ENCODE data around the gene MAN2B2. TPM values are rescaled to one million over a fixed set of nuclear protein-coding genes. Genes with fewer than 3 reads are reported as not detected.

MAN2B2 gene
- total RNA-seq, 1 donor from 2014 or later = 24.2 TPM

GRCh38 chr4:6640292-6641163 lies 65.5 kb downstream of the MAN2B2 start, which contains the start of gene MRFAP1:
Gene MRFAP1, plus strand, starts transcription at chr4:6640685. Its CDS starts 178 bp downstream, at chr4:6640863.
- ATAC-seq (ENCODE audit: low read depth) (peak; percentile 84), DNase-seq (peak; percentile 91)
- H3K36me3 Mint-ChIP-seq (ENCODE audit: low read depth) = peaks cover 39% of the 10 kb centered on the region
- peak within 1 kb of the TSS; percentile 100 for H3K27ac Mint-ChIP-seq
- no peaks in the 10 kb centered on the region for H3K27me3 Mint-ChIP-seq
- TF ChIP-seq CTCF (IDR thresholded peaks at IDR 0.05) = no peak
- H3K9me3 Mint-ChIP-seq = no peaks in the 10 kb centered on the region
- POLR2A ChIA-PET = interaction anchor here (0.6 to 5.8 kb wide), 27 partner anchors 11 to 1697 kb away, joined by 3 to 118 read pairs (median 5); partner anchors contain the start of genes BLOC1S4, GRPEL1, KIAA0232 and MAN2B2
- CTCF ChIA-PET = no interaction called here
- H3K4me3 Mint-ChIP-seq = peak within 1 kb of the TSS; percentile 99
- intact Hi-C loops (cut with micrococcal nuclease) = loop anchor here (1.0 to 2.0 kb wide), 10 partner anchors 18 to 428 kb away; partner anchors contain the start of genes BLOC1S4, GRPEL1, MAN2B2 and MRFAP1L1
- peaks cover 36% of the 10 kb centered on the region for H3K4me1 Mint-ChIP-seq

GRCh38 chr4:6641164-6641970 lies 66.4 kb downstream of the MAN2B2 start:
- Mint-ChIP-seq H3K36me3 (ENCODE audit: low read depth) (peaks cover 39% of the 10 kb centered on the region), H3K27ac (peak overlapping the region; percentile 100), H3K27me3 (no peaks in the 10 kb centered on the region), H3K9me3 (no peaks in the 10 kb centered on the region), H3K4me3 (peak overlapping the region; percentile 99), H3K4me1 (peaks cover 36% of the 10 kb centered on the region)
- POLR2A ChIA-PET = interaction anchor here (0.8 to 5.8 kb wide), 22 partner anchors 10 to 427 kb away, joined by 3 to 118 read pairs (median 6); partner anchors contain the start of genes BLOC1S4, GRPEL1, KIAA0232 and MAN2B2
- TF ChIP-seq CTCF (IDR thresholded peaks at IDR 0.05) = no peak
- ATAC-seq (ENCODE audit: low read depth) (peak; percentile 36), DNase-seq (no peak)
- intact Hi-C loops (cut with micrococcal nuclease) = loop anchor here (2.0 kb wide), 2 partner anchors 17 to 345 kb away; no protein-coding TSS in a partner anchor
- CTCF ChIA-PET = no interaction called here

- no peaks in the 10 kb centered on the region for H3K9me3 Mint-ChIP-seq
- DNase-seq = no peak
- H3K36me3 Mint-ChIP-seq (ENCODE audit: low read depth) = peaks cover 39% of the 10 kb centered on the region
- ChIA-PET POLR2A (interaction anchor here (0.8 to 5.8 kb wide), 9 partner anchors 17 to 426 kb away, joined by 3 to 118 read pairs (median 10); partner anchors contain the start of genes BLOC1S4, GRPEL1, MAN2B2 and MRFAP1L1), CTCF (no interaction called here)
- no peak for TF ChIP-seq CTCF (IDR thresholded peaks at IDR 0.05)
- intact Hi-C loops (cut with micrococcal nuclease) = loop anchor here (2.0 kb wide), 2 partner anchors 17 to 345 kb away; no protein-coding TSS in a partner anchor
- peak overlapping the region; percentile 99 for H3K4me3 Mint-ChIP-seq
- no peaks in the 10 kb centered on the region for H3K27me3 Mint-ChIP-seq
- ATAC-seq (ENCODE audit: low read depth) = no peak
- H3K4me1 Mint-ChIP-seq = peaks cover 36% of the 10 kb centered on the region
- peak overlapping the region; percentile 100 for H3K27ac Mint-ChIP-seq
Measured at GRCh38 chr4:6641971-6642320, 67.0 kb downstream of the MAN2B2 start.

GRCh38 chr4:6643141-6643847 lies 68.3 kb downstream of the MAN2B2 start:
- peaks cover 36% of the 10 kb centered on the region for H3K4me1 Mint-ChIP-seq
- H3K4me3 Mint-ChIP-seq = no peak overlapping the region
- peaks cover 39% of the 10 kb centered on the region for H3K36me3 Mint-ChIP-seq (ENCODE audit: low read depth)
- ATAC-seq (ENCODE audit: low read depth) = no peak
- POLR2A ChIA-PET = interaction anchor here (0.6 to 5.8 kb wide), 6 partner anchors 10 to 425 kb away, joined by 3 to 118 read pairs (median 20); partner anchors contain the start of genes BLOC1S4, GRPEL1 and MRFAP1L1
- intact Hi-C loops (cut with micrococcal nuclease) = no loop called here
- H3K27ac Mint-ChIP-seq = no peak overlapping the region
- CTCF ChIA-PET = no interaction called here
- DNase-seq = no peak
- no peaks in the 10 kb centered on the region for H3K9me3 Mint-ChIP-seq
- no peaks in the 10 kb centered on the region for H3K27me3 Mint-ChIP-seq
- TF ChIP-seq CTCF (IDR thresholded peaks at IDR 0.05) = no peak
